HG02970 (cell line): ENCODE results near the gene MYT1.
"Not testable (repeated sequence)": the region's sequence is repeated elsewhere in the genome, so short reads cannot be mapped to it uniquely, and the experiment has no call there.

ENCODE experiments used
- ATAC-seq: cut with Tn5 transposase; IDR thresholded peaks from one replicate; pipeline ENCODE4 v1.9.1; 2021; ENCODE audit warnings: mild to moderate bottlenecking, moderate library complexity, moderate number of reproducible peaks; ENCODE audit not compliant: unreplicated experiment, low FRiP score

MYT1 gene

GRCh38 chr20:64164123-64164836 is at the start of gene MYT1:
Gene MYT1 (plus strand): TSS chr20:64164452. CDS start chr20:64198862, 34,410 bp downstream.
- ATAC-seq = no peak

DNA sequence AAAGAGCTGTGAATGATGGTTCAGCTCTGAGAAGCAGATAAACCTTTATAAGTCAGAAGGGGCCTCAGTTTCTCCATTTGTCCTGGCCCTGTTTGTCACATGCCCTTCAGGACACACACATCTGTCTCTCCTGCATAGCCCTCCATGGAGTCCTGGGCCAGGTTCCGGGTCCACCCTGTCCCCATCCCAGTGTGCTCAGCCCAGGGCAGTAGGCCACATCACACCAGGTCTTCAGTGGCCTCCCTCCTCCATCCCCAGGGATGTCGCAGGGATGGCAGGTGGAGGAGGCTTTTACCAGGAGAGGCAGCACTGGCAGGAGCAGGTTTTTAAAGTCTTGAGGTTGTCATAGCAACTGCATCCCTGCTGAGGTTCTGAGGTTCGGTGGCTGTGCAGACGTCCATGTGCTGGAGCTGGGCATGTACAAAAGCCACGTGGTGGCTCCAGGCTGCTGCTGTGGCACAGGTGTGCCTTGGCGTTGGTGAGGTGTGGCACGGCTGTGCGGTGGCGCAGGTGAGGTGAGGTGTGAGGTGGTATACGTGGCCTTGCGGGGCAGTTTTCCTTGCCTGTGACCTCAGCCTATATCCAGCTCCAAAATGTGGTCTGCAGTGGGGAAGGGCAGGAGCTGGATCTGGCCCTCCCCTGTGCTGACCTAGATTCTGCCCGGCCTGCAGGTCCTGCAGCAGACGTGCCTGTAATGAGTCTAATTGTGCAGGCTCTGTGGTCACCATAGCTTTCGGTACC is 48.9 kb upstream of the MYT1 start:
- ATAC-seq = no peak

GRCh38 chr20:64116016-64116415 is 48.2 kb upstream of the MYT1 start:
- no peak for ATAC-seq

DNA sequence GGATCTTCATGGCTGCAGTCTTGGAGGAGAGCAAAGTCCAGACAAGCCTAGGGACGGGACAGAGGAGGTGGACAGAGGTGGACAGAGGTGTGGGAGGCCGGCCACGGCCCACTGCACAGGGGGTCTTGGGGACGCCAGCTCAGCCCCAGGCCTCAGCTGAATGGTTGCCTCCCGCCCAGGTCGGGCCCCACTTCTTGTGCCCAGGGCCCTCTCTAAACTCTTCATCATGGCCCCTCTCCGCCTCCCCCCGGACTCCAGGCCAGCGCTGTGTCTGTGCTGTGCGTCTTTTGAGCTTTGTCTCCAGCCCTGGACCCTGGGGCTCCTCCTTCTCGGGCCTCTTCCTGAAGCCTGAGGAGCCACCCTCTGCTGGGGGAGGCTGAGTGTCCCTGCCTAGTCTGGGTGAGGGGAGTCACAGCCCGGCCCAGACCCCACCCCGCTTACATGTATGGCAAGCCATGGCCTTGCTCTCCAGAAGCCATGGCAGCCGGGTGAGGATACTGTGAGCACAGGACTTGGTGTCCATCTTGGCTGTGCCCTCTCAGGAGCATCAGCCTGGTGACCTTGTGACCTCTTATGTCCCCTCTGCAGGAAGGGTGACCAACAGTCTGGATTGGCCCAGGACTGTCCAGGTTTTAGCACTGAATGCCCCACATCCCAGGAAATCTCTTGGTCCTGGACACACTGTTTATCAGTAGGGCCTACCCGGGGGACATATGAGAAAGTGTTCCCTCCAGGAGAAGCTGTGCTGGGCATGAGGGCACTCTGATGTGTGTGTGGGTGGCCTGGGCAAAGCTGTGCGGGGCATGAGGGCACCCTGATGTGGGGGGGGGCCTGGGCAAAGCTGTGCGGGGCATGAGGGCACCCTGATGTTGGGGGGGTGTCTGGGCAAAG is 47.5 kb upstream of the MYT1 start:
- no peak for ATAC-seq

DNA sequence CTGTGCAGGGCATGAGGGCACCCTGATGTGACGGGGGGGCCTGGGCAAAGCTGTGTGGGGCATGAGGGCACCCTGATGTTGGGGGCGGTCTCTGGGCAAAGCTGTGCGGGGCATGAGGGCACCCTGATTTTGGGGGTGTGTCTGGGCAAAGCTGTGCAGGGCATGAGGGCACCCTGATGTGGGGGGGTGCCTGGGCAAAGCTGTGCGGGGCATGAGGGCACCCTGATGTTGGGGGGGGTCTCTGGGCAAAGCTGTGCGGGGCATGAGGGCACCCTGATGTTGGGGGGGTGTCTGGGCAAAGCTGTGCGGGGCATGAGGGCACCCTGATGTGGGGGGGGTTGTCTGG is 46.8 kb upstream of the MYT1 start:
- not testable (repeated sequence) for ATAC-seq

DNA sequence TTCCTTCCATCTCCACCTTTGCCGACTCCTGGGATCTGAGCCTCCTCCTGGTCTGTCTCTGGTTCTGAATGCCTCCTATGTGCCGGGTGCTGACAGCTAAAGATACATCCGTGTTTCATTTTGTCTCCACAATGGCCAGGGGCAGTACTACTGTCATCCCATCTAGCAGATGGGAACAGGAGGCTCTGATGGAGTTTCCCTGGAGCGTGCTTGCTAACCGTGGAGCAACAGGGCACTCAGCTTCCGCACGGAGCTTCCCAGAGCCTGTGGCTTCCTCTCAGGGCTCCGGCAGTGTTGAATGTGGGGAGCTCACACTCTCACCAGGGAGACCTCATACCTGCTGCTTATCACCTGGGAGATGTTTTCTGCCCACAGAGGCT is 45.0 kb upstream of the MYT1 start:
- ATAC-seq = no peak

DNA sequence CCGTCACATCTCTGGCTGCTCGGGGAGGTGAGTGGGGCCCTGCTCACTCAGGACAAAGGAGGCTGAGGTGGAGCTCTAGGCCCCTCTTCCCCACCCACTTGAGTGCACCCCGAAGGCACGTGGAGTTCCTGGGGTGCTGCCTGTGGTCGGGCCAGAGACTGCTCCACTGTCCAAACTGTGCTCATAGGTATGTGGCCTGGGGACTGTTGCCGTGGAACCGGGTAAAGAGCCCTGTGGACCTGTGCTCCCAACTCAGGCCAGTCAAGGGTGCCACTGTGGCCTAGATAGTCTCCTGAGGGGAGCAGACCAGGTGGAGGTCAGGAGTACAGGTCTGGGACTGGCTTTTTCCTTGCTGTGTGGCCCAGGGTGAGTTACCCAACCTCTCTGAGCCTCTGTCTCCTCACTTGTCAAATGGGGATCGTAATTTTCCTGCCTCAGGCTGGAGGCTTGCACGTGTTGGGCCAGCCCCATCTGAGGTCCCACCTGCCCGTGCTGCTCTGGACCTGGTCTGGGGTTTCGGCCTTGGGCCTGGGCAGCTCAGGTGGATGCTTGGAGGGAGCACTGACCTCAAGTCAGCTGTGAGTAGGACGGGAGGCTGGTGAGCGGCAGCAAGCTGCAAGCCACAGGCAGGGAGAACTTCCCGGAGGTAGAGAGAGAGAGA is 44.4 kb upstream of the MYT1 start:
- no peak for ATAC-seq

- ATAC-seq = no peak
Observed at GRCh38 chr20:64121586-64121985, 42.7 kb upstream of the MYT1 start.

DNA sequence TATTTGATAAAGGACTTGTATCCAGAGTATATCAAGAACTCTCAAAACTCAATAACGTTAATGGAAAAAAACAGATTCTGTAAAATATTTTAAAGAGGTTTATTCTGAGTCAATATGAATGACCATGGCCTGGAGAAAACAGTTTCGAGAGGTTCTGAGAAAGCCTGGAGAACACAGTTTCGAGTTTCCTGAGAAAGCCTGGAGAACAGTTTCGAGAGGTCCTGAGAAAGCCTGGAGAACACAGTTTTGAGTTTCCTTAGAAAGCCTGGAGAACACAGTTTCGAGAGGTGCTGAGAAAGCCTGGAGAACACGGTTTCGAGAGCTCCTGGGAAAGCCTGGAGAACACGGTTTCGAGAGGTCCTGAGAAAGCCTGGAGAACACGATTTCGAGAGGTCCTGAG is 41.3 kb upstream of the MYT1 start:
- not testable (repeated sequence) for ATAC-seq

GRCh38 chr20:64123517-64123916 is 40.7 kb upstream of the MYT1 start:
- not testable (repeated sequence) for ATAC-seq

- ATAC-seq = no peak
Observed at GRCh38 chr20:64129146-64129782, 35.0 kb upstream of the MYT1 start.

DNA sequence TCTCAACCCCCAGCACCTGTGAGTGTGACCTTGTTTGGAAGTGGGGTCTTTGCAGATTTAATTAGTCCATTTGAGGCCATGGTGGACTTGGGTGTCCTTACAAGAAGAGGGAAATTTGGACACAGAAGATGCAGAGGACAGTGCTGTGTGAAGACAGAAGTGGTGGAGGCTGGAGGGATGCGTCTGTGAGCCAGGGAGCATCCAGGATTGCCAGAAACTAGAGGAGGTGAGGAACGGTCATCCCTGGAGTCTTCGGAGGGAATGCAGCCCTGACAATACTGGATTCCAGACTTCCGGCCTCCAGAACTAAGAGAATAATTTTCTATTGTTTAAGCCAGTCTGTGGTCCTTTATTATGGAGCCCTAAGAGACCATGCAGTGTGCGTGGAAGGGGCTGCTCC is 34.0 kb upstream of the MYT1 start:
- ATAC-seq = no peak

DNA sequence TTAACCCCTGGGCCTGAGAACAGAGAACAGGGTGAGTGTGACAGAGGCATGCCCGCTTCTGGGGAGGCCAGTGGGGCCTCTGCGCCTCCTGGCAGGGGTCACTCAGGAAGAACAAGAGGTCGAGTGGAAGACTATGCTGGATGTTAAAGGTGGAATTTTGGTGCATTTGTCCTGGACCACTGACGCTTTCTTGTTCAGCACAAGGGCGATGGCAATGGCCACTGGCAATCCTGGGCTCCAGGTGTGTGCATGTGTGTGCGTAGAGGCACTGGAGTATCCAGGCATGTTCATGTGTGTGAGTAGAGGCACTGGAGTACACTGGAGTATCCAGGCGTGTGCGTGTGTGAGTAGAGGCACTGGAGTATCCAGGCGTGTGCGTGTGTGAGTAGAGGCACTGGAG is 33.4 kb upstream of the MYT1 start:
- no peak for ATAC-seq

DNA sequence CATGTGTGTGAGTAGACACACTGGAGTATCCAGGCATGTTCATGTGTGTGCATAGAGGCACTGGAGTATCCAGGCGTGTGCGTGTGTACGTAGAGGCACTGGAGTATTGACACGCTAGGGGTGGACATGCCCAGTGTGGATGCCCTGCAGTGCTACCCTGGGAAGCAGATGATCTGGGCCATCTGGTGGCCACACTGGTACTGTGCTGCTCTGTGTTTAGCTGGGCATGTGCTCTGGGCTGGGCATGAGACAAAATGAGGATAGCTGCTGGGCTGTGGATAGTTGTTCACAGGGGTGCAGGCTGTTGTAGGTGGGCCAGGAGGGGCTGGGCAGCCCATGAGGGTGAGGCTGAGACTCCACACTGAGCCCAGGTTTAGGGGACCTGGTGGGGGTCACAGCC is 32.8 kb upstream of the MYT1 start:
- no peak for ATAC-seq

GRCh38 chr20:64133951-64134407 is 30.3 kb upstream of the MYT1 start:
- ATAC-seq = no peak

- not testable (repeated sequence) for ATAC-seq
Observed at GRCh38 chr20:64134744-64135143, 29.5 kb upstream of the MYT1 start.

- no peak for ATAC-seq
Observed at GRCh38 chr20:64136004-64136710, 28.1 kb upstream of the MYT1 start.

- no peak for ATAC-seq
Observed at GRCh38 chr20:64137598-64138031, 26.6 kb upstream of the MYT1 start.

- no peak for ATAC-seq
Observed at GRCh38 chr20:64138276-64138815, 25.9 kb upstream of the MYT1 start.
